ENCODE results near the gene SERPINF2.
A peak's percentile ranks its signal among the peaks of the same experiment; 100 is the strongest.
"Not testable (repeated sequence)": the region's sequence is repeated elsewhere in the genome, so short reads cannot be mapped to it uniquely, and the experiment has no call there.

Gene SERPINF2

DNA sequence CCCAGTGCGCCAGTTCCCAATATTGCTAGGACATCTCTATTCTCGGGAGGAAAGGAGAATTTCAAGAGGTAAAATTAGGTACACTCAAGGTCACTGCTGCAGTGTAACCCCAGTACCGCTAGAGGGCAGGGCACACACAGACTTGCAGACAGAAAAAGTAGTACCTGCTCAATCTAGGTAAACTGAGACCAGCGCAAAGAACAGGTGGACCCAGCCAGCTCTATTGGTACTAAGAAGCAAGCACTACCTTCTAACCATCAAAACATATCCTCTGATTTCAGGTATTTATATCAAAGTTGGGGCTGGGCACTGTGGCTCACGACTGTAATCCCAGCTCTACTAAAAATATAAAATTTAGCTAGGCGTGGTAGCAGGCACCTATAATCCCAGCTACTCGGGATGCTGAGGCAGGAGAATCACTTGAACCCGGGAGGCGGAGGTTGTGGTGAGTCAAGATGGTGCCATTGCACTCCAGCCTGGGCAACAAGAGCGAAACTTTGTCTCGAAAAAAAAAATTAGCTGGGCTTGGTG, 21.8 kb upstream of the SERPINF2 start:
- no peak overlapping the region for H2AFZ ChIP-seq (ENCODE audit: low read depth)
- no peak overlapping the region for H3K4me3 ChIP-seq (IDR thresholded peaks at IDR 0.05; ENCODE audit: insufficient read depth, low read depth, low read length)
- TF ChIP-seq, protein P1, sequence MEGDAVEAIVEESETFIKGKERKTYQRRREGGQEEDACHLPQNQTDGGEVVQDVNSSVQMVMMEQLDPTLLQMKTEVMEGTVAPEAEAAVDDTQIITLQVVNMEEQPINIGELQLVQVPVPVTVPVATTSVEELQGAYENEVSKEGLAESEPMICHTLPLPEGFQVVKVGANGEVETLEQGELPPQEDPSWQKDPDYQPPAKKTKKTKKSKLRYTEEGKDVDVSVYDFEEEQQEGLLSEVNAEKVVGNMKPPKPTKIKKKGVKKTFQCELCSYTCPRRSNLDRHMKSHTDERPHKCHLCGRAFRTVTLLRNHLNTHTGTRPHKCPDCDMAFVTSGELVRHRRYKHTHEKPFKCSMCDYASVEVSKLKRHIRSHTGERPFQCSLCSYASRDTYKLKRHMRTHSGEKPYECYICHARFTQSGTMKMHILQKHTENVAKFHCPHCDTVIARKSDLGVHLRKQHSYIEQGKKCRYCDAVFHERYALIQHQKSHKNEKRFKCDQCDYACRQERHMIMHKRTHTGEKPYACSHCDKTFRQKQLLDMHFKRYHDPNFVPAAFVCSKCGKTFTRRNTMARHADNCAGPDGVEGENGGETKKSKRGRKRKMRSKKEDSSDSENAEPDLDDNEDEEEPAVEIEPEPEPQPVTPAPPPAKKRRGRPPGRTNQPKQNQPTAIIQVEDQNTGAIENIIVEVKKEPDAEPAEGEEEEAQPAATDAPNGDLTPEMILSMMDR (conservative IDR thresholded peaks at IDR 0.05; ENCODE audit: low read depth, low read length) = peak; percentile 85
- H3K4me1 ChIP-seq (ENCODE audit: low read depth, poor library complexity, severe bottlenecking) = peaks cover 47% of the 10 kb centered on the region
- H3K9ac ChIP-seq = no peak overlapping the region
- H3K27me3 ChIP-seq (ENCODE audit: insufficient read depth, low read depth) = no peaks in the 10 kb centered on the region
- no peaks in the 10 kb centered on the region for H3K79me2 ChIP-seq (ENCODE audit: insufficient read depth, low read depth)
- no peak overlapping the region for H3K4me2 ChIP-seq
- H3K27ac ChIP-seq = no peak overlapping the region
- H3K36me3 ChIP-seq (ENCODE audit: insufficient read depth) = no peaks in the 10 kb centered on the region
- no peaks in the 10 kb centered on the region for H4K20me1 ChIP-seq (ENCODE audit: insufficient read depth)

DNA sequence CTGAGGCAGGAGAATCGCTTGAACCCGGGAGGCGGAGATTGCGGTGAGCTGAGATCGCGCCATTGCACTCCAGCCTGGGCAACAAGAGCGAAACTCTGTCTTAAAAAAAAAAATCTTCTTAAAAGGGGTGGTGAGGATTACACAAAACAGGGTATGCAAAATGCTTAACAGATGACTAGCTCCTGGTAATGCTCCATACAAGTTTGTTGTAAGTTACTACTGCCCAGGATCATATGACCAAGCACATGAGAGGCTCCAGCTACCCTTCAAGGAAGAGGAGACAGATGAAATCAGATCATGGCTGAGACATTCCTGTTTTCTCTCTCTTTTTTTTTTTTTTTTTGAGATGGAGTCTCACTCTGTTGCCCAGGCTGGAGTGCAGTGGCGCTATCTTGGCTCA, 20.6 kb upstream of the SERPINF2 start:
- H3K36me3 ChIP-seq (ENCODE audit: insufficient read depth); H3K4me3 ChIP-seq (IDR thresholded peaks at IDR 0.05; ENCODE audit: insufficient read depth, low read depth, low read length); H3K27me3 ChIP-seq (ENCODE audit: insufficient read depth, low read depth); H3K4me2 ChIP-seq; H4K20me1 ChIP-seq (ENCODE audit: insufficient read depth); H3K79me2 ChIP-seq (ENCODE audit: insufficient read depth, low read depth); H2AFZ ChIP-seq (ENCODE audit: low read depth); H3K9ac ChIP-seq: not testable (repeated sequence)
- H3K27ac ChIP-seq = peak overlapping the region; percentile 77
- peaks cover 47% of the 10 kb centered on the region for H3K4me1 ChIP-seq (ENCODE audit: low read depth, poor library complexity, severe bottlenecking)

DNA sequence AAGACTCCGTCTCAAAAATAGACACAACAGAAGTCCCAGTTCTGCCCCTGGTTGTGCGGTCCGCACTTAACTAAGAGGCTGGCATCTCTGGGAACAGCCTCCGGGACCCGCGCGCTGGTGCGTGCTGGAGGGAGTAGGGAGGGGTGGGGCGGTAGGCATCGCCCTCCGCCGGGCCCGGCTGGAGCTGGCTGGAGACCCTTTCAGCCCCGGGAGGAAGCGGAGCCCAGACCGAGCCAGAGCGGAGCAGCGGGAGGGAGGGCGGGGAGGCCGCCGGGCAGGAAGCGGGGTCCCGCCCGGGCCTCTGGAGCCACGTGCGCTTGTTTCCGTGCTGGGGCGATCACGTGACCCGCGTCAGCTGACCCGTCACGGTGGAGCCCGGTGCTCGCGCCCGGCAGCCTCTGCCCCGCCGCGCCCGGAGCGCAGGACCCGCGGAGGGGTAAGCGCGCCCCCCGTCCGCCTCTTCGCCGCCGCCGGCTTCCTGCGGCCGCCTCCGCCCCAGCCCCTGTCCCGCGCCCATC, 18.3 kb upstream of the SERPINF2 start, which contains the start of gene WDR81:
WDR81 (plus strand) TSS at position 354 of the 518 bp plus-strand sequence. CDS start 256 bp downstream, outside the sequence.
- TF ChIP-seq, protein P1 (conservative IDR thresholded peaks at IDR 0.05; ENCODE audit: low read depth, low read length) = no peak
- peaks cover 37% of the 10 kb centered on the region for H3K4me1 ChIP-seq (ENCODE audit: low read depth, poor library complexity, severe bottlenecking)
- H3K4me2 ChIP-seq = peak within 1 kb of the TSS; percentile 73
- H3K27ac ChIP-seq = peak within 1 kb of the TSS; percentile 39; the same call in 1 of the 2 replicates
- H2AFZ ChIP-seq (ENCODE audit: low read depth) = peak within 1 kb of the TSS; percentile 49
- H4K20me1 ChIP-seq (ENCODE audit: insufficient read depth) = no peaks in the 10 kb centered on the region
- no peaks in the 10 kb centered on the region for H3K79me2 ChIP-seq (ENCODE audit: insufficient read depth, low read depth)
- no peaks in the 10 kb centered on the region for H3K36me3 ChIP-seq (ENCODE audit: insufficient read depth)
- H3K27me3 ChIP-seq (ENCODE audit: insufficient read depth, low read depth) = no peaks in the 10 kb centered on the region
- peak within 1 kb of the TSS; percentile 52; the same call in 1 of the 2 replicates for H3K9ac ChIP-seq
- no peak within 1 kb of the TSS for H3K4me3 ChIP-seq (IDR thresholded peaks at IDR 0.05; ENCODE audit: insufficient read depth, low read depth, low read length)

DNA sequence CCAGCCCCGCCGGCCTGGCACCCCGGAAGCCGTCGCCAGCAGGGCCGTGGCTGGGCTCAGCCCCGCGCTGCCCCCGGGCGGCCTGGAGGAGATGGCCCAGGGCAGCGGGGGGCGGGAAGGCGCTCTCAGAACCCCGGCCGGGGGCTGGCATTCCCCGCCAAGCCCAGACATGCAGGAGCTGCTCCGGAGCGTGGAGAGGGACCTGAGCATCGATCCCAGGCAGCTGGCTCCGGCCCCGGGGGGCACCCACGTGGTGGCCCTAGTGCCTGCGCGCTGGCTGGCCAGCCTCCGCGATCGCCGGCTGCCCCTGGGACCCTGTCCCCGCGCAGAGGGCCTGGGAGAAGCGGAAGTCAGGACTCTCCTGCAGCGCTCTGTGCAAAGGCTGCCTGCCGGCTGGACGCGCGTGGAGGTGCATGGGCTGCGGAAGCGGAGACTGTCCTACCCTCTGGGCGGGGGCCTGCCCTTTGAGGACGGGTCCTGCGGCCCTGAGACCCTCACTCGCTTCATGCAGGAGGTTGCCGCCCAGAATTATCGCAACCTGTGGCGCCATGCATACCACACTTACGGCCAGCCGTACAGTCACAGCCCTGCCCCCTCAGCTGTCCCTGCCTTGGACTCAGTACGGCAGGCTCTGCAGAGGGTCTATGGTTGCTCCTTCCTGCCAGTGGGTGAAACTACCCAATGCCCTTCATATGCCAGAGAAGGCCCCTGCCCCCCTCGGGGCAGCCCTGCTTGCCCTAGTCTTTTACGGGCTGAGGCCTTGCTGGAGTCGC, 17.6 kb upstream of the SERPINF2 start:
- no peak overlapping the region for H3K27ac ChIP-seq
- H3K4me2 ChIP-seq = peak overlapping the region; percentile 73; the same call in 1 of the 2 replicates
- peaks cover 37% of the 10 kb centered on the region for H3K4me1 ChIP-seq (ENCODE audit: low read depth, poor library complexity, severe bottlenecking)

More for the DNA sequence above, 17.6 kb upstream of the SERPINF2 start:
- no peaks in the 10 kb centered on the region for H3K79me2 ChIP-seq (ENCODE audit: insufficient read depth, low read depth)
- H3K27me3 ChIP-seq (ENCODE audit: insufficient read depth, low read depth) = no peaks in the 10 kb centered on the region
- TF ChIP-seq, protein P1 (conservative IDR thresholded peaks at IDR 0.05; ENCODE audit: low read depth, low read length) = no peak
- no peaks in the 10 kb centered on the region for H4K20me1 ChIP-seq (ENCODE audit: insufficient read depth)
- H3K36me3 ChIP-seq (ENCODE audit: insufficient read depth) = no peaks in the 10 kb centered on the region
- H3K9ac ChIP-seq = peak overlapping the region; percentile 52; the same call in 1 of the 2 replicates
- H2AFZ ChIP-seq (ENCODE audit: low read depth) = peak overlapping the region; percentile 49; the same call in 1 of the 2 replicates
- no peak overlapping the region for H3K4me3 ChIP-seq (IDR thresholded peaks at IDR 0.05; ENCODE audit: insufficient read depth, low read depth, low read length)
